Measurements from ENCODE around the gene GTF2F2.

- TF ChIP-seq REST (IDR thresholded peaks at IDR 0.05; ENCODE audit: unreplicated experiment), result no peak
- TF ChIP-seq, protein P1, sequence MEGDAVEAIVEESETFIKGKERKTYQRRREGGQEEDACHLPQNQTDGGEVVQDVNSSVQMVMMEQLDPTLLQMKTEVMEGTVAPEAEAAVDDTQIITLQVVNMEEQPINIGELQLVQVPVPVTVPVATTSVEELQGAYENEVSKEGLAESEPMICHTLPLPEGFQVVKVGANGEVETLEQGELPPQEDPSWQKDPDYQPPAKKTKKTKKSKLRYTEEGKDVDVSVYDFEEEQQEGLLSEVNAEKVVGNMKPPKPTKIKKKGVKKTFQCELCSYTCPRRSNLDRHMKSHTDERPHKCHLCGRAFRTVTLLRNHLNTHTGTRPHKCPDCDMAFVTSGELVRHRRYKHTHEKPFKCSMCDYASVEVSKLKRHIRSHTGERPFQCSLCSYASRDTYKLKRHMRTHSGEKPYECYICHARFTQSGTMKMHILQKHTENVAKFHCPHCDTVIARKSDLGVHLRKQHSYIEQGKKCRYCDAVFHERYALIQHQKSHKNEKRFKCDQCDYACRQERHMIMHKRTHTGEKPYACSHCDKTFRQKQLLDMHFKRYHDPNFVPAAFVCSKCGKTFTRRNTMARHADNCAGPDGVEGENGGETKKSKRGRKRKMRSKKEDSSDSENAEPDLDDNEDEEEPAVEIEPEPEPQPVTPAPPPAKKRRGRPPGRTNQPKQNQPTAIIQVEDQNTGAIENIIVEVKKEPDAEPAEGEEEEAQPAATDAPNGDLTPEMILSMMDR (conservative IDR thresholded peaks at IDR 0.05; ENCODE audit: low read depth in 2 of 2), result no peak
- no peak for TF ChIP-seq POLR2AphosphoS5 (IDR thresholded peaks at IDR 0.05; ENCODE audit: low read depth)
- TF ChIP-seq EZH2 (IDR thresholded peaks at IDR 0.05; ENCODE audit: low read depth, unreplicated experiment), result no peak
- no peak for TF ChIP-seq EZH2phosphoT487 (IDR thresholded peaks at IDR 0.05; ENCODE audit: unreplicated experiment)
- no peak for TF ChIP-seq CREB1 (CRISPR knock-in tag; IDR thresholded peaks at IDR 0.05; ENCODE audit: low read depth)
- no peak for TF ChIP-seq JUNB (IDR thresholded peaks at IDR 0.05; ENCODE audit: unreplicated experiment)
- no peak for TF ChIP-seq NANOG (IDR thresholded peaks at IDR 0.05; ENCODE audit: borderline replicate concordance)
- TF ChIP-seq ZNF114 (CRISPR knock-in tag; IDR thresholded peaks at IDR 0.05), result no peak
- TF ChIP-seq ZNF331 (CRISPR knock-in tag; IDR thresholded peaks at IDR 0.05; ENCODE audit: low read depth), result no peak
- no peak for TF ChIP-seq ETS1 (IDR thresholded peaks at IDR 0.05)
- TF ChIP-seq, protein P2, sequence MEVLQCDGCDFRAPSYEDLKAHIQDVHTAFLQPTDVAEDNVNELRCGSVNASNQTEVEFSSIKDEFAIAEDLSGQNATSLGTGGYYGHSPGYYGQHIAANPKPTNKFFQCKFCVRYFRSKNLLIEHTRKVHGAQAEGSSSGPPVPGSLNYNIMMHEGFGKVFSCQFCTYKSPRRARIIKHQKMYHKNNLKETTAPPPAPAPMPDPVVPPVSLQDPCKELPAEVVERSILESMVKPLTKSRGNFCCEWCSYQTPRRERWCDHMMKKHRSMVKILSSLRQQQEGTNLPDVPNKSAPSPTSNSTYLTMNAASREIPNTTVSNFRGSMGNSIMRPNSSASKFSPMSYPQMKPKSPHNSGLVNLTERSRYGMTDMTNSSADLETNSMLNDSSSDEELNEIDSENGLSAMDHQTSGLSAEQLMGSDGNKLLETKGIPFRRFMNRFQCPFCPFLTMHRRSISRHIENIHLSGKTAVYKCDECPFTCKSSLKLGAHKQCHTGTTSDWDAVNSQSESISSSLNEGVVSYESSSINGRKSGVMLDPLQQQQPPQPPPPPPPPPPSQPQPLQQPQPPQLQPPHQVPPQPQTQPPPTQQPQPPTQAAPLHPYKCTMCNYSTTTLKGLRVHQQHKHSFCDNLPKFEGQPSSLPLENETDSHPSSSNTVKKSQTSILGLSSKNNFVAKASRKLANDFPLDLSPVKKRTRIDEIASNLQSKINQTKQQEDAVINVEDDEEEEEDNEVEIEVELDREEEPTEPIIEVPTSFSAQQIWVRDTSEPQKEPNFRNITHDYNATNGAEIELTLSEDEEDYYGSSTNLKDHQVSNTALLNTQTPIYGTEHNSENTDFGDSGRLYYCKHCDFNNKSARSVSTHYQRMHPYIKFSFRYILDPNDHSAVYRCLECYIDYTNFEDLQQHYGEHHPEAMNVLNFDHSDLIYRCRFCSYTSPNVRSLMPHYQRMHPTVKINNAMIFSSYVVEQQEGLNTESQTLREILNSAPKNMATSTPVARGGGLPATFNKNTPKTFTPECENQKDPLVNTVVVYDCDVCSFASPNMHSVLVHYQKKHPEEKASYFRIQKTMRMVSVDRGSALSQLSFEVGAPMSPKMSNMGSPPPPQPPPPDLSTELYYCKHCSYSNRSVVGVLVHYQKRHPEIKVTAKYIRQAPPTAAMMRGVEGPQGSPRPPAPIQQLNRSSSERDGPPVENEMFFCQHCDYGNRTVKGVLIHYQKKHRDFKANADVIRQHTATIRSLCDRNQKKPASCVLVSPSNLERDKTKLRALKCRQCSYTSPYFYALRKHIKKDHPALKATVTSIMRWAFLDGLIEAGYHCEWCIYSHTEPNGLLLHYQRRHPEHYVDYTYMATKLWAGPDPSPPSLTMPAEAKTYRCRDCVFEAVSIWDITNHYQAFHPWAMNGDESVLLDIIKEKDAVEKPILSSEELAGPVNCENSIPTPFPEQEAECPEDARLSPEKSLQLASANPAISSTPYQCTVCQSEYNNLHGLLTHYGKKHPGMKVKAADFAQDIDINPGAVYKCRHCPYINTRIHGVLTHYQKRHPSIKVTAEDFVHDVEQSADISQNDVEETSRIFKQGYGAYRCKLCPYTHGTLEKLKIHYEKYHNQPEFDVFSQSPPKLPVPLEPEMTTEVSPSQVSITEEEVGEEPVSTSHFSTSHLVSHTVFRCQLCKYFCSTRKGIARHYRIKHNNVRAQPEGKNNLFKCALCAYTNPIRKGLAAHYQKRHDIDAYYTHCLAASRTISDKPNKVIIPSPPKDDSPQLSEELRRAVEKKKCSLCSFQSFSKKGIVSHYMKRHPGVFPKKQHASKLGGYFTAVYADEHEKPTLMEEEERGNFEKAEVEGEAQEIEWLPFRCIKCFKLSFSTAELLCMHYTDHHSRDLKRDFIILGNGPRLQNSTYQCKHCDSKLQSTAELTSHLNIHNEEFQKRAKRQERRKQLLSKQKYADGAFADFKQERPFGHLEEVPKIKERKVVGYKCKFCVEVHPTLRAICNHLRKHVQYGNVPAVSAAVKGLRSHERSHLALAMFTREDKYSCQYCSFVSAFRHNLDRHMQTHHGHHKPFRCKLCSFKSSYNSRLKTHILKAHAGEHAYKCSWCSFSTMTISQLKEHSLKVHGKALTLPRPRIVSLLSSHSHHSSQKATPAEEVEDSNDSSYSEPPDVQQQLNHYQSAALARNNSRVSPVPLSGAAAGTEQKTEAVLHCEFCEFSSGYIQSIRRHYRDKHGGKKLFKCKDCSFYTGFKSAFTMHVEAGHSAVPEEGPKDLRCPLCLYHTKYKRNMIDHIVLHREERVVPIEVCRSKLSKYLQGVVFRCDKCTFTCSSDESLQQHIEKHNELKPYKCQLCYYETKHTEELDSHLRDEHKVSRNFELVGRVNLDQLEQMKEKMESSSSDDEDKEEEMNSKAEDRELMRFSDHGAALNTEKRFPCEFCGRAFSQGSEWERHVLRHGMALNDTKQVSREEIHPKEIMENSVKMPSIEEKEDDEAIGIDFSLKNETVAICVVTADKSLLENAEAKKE (CRISPR knock-in tag; IDR thresholded peaks at IDR 0.05), result no peak
- TF ChIP-seq STAT1 (IDR thresholded peaks at IDR 0.05; ENCODE audit: unreplicated experiment), result no peak
Measured at GRCh38 chr13:45137526-45137925, 17.2 kb downstream of the GTF2F2 start.

Data from GM23338 (cell line).